ENCODE results near the gene PPTC7.

The PPTC7 gene

GRCh38 chr12:110501752-110502738, 81.1 kb downstream of the PPTC7 start, which contains the start of the genes RAD9B and VPS29 (continued):
- TF ChIP-seq SCRT2 (tag by site-specific recombination; IDR thresholded peaks at IDR 0.05) (peak; percentile 97), ZNF530 (tag by site-specific recombination; IDR thresholded peaks at IDR 0.05; ENCODE audit: low read depth) (no peak), KLF9 (tag by site-specific recombination; IDR thresholded peaks at IDR 0.05; ENCODE audit: low read depth) (peak; percentile 92), OSR2 (tag by site-specific recombination; IDR thresholded peaks at IDR 0.05) (no peak), ZNF350 (tag by site-specific recombination; IDR thresholded peaks at IDR 0.05) (no peak), KLF8 (tag by site-specific recombination; IDR thresholded peaks at IDR 0.05) (peak; percentile 82; the same call in 1 of the 2 replicates), ZNF426 (tag by site-specific recombination; IDR thresholded peaks at IDR 0.05) (no peak), ZNF362 (tag by site-specific recombination; IDR thresholded peaks at IDR 0.05) (no peak), ZFP69B (tag by site-specific recombination; IDR thresholded peaks at IDR 0.05) (peak; percentile 85), ZNF324 (tag by site-specific recombination; IDR thresholded peaks at IDR 0.05) (peak; percentile 78; the same call in 1 of the 2 replicates), ZNF416 (tag by site-specific recombination; IDR thresholded peaks at IDR 0.05) (no peak), ZNF677 (tag by site-specific recombination; IDR thresholded peaks at IDR 0.05) (no peak), ZNF701 (tag by site-specific recombination; IDR thresholded peaks at IDR 0.05) (no peak), ZBTB1 (tag by site-specific recombination; IDR thresholded peaks at IDR 0.05) (peak; percentile 76; the same call in 1 of the 2 replicates), ZNF660 (tag by site-specific recombination; IDR thresholded peaks at IDR 0.05) (no peak; the same call in 1 of the 2 replicates), ZNF555 (tag by site-specific recombination; conservative IDR thresholded peaks at IDR 0.05) (no peak), ZNF274 (IDR thresholded peaks at IDR 0.05; ENCODE audit: low read length) (no peak), ZNF274 (tag by site-specific recombination; IDR thresholded peaks at IDR 0.05; ENCODE audit: borderline replicate concordance) (no peak), ZBTB48 (tag by site-specific recombination; IDR thresholded peaks at IDR 0.05) (peak; percentile 95), ZNF221 (tag by site-specific recombination; IDR thresholded peaks at IDR 0.05; ENCODE audit: borderline replicate concordance) (no peak), KLF16 (tag by site-specific recombination; IDR thresholded peaks at IDR 0.05) (peak; percentile 96), KLF1 (tag by site-specific recombination; IDR thresholded peaks at IDR 0.05) (peak; percentile 81), OVOL3 (tag by site-specific recombination; IDR thresholded peaks at IDR 0.05) (peak; percentile 60; the same call in 1 of the 2 replicates), ZNF510 (tag by site-specific recombination; IDR thresholded peaks at IDR 0.05; ENCODE audit: insufficient replicate concordance) (no peak), ZNF214 (tag by site-specific recombination; IDR thresholded peaks at IDR 0.05; ENCODE audit: borderline replicate concordance) (no peak), REPIN1 (tag by site-specific recombination; IDR thresholded peaks at IDR 0.05; ENCODE audit: low read depth) (no peak; the same call in 1 of the 2 replicates), ZFP37 (tag by site-specific recombination; IDR thresholded peaks at IDR 0.05) (peak; percentile 94), ZBTB26 (tag by site-specific recombination; optimal IDR thresholded peaks at IDR 0.05) (peak; percentile 80), ZNF169 (tag by site-specific recombination; IDR thresholded peaks at IDR 0.05) (no peak), PRDM1 (tag by site-specific recombination; IDR thresholded peaks at IDR 0.05) (no peak), ZNF175 (tag by site-specific recombination; IDR thresholded peaks at IDR 0.05) (no peak), ZNF792 (tag by site-specific recombination; IDR thresholded peaks at IDR 0.05) (0 out of 2 replicates have a peak, but pooled peaks have one; percentile 52), ZNF184 (tag by site-specific recombination; IDR thresholded peaks at IDR 0.05) (0 out of 2 replicates have a peak, but pooled peaks have one; percentile 44)
- TF ChIP-seq, protein P1, sequence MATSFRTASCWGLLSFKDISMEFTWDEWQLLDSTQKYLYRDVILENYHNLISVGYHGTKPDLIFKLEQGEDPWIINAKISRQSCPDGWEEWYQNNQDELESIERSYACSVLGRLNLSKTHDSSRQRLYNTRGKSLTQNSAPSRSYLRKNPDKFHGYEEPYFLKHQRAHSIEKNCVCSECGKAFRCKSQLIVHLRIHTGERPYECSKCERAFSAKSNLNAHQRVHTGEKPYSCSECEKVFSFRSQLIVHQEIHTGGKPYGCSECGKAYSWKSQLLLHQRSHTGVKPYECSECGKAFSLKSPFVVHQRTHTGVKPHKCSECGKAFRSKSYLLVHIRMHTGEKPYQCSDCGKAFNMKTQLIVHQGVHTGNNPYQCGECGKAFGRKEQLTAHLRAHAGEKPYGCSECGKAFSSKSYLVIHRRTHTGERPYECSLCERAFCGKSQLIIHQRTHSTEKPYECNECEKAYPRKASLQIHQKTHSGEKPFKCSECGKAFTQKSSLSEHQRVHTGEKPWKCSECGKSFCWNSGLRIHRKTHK (tag by site-specific recombination; IDR thresholded peaks at IDR 0.05): no peak
- TF ChIP-seq, protein P2, sequence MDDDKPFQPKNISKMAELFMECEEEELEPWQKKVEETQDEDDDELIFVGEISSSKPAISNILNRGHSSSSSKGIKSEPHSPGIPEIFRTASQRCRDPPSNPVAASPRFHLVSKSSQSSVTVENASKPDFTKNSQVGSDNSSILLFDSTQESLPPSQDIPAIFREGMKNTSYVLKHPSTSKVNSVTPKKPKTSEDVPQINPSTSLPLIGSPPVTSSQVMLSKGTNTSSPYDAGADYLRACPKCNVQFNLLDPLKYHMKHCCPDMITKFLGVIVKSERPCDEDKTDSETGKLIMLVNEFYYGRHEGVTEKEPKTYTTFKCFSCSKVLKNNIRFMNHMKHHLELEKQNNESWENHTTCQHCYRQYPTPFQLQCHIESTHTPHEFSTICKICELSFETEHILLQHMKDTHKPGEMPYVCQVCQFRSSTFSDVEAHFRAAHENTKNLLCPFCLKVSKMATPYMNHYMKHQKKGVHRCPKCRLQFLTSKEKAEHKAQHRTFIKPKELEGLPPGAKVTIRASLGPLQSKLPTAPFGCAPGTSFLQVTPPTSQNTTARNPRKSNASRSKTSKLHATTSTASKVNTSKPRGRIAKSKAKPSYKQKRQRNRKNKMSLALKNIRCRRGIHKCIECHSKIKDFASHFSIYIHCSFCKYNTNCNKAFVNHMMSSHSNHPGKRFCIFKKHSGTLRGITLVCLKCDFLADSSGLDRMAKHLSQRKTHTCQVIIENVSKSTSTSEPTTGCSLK (tag by site-specific recombination; IDR thresholded peaks at IDR 0.05): no peak
